Natural killer cell (primary cell): ENCODE data around the gene SCP2. TPM values are rescaled to one million over a fixed set of nuclear protein-coding genes. Genes with fewer than 3 reads are reported as not detected.

ENCODE experiments used
- ATAC-seq, 3 donors: fragments of 150-1000 bp in 2 of 3; fragments of 200-7000 bp in 1 of 3; cut with Tn5 transposase; 1 replicate in 1 of 3; 2 replicates in 2 of 3; pipeline ENCODE4 v1.10.0; 2021; ENCODE audit warnings: mild to moderate bottlenecking in 2 of 3, moderate library complexity in 2 of 3
- DNase-seq, 2 donors: peaks; one replicate each; pipeline versions ENCODE4 v3.0.0 to v3.0.0-alpha.2; 2013 to 2021; ENCODE audit warnings: mixed read lengths in 1 of 2
- H3K27ac ChIP-seq: one replicate; pipeline ENCODE4 v1.5.1; 2013; ENCODE audit warnings: mild to moderate bottlenecking, low read length
- H3K27me3 ChIP-seq: one replicate; pipeline ENCODE4 v1.6.1; 2013; ENCODE audit warnings: low read length; ENCODE audit not compliant: control insufficient read depth, insufficient read depth
- H3K36me3 ChIP-seq: one replicate; pipeline ENCODE4 v1.6.1; 2013; ENCODE audit warnings: low read length; ENCODE audit not compliant: control insufficient read depth, insufficient read depth
- H3K4me1 ChIP-seq: one replicate; pipeline ENCODE4 v1.6.1; 2013; ENCODE audit warnings: low read length; ENCODE audit not compliant: control insufficient read depth, insufficient read depth
- H3K4me3 ChIP-seq: one replicate; pipeline ENCODE4 v1.5.1; 2013; ENCODE audit warnings: low read length
- H3K9me3 ChIP-seq: one replicate; pipeline ENCODE4 v1.6.1; 2013; ENCODE audit warnings: low read length; ENCODE audit not compliant: control insufficient read depth, insufficient read depth
- H3K27ac Mint-ChIP-seq, 2 donors: one replicate each; pipeline ENCODE4 v1.8.0; 2022; ENCODE audit warnings: mild to moderate bottlenecking in 2 of 2, mixed read lengths in 2 of 2, moderate library complexity in 1 of 2
- H3K27me3 Mint-ChIP-seq, 2 donors: one replicate each; pipeline ENCODE4 v1.8.0; 2022; ENCODE audit warnings: low read depth in 2 of 2, mixed read lengths in 2 of 2
- H3K36me3 Mint-ChIP-seq: one replicate; pipeline ENCODE4 v1.8.0; 2022; ENCODE audit warnings: mixed read lengths
- H3K4me1 Mint-ChIP-seq, 2 donors: one replicate each; pipeline ENCODE4 v1.8.0; 2022; ENCODE audit warnings: mixed read lengths in 2 of 2
- H3K4me3 Mint-ChIP-seq: one replicate; pipeline ENCODE4 v1.8.0; 2022; ENCODE audit warnings: mild to moderate bottlenecking, moderate library complexity, mixed read lengths
- H3K9me3 Mint-ChIP-seq, 2 donors: one replicate each; pipeline ENCODE4 v1.8.0; 2022; ENCODE audit warnings: mixed read lengths in 2 of 2
- CTCF ChIP-seq: fragments of 200-600 bp; IDR thresholded peaks from one replicate; pipeline ENCODE4 v1.8.0; 2022; ENCODE audit warnings: antibody characterized with exemption
- WGBS: methylation state at CpG from one replicate; pipeline ENCODE4 v1.1.7; 2013; ENCODE audit warnings: missing lambda C conversion rate; ENCODE audit not compliant: insufficient coverage; 5-methylcytosine and 5-hydroxymethylcytosine counted together
- intact Hi-C: fragments of 100-400 bp; cut with micrococcal nuclease; formaldehyde crosslinking; loops from one replicate; pipeline ENCODE4 v1.14.2; 2022
- total RNA-seq, 4 donors: library from RNA; stranded (reverse); fragments of 120-200 nt in 1 of 4; gene quantifications; one replicate each; pipeline versions ENCODE4 v1.2.3 to v1.2.4, GENCODE V29; 2013 to 2022

SCP2 gene
- total RNA-seq, 3 donors from 2014 or later (not counting 1 experiment from before 2014, with no cell fraction given), result 90.0 to 118 (median 105) TPM

GRCh38 chr1:52913014-52913413 is 14.1 kb upstream of the SCP2 start:
- WGBS, result 95% methylated on average over 3 of the region's 3 CpGs
- H3K27ac Mint-ChIP-seq, result no peak overlapping the region

GRCh38 chr1:52913537-52913936 is 13.5 kb upstream of the SCP2 start:
- no peaks in the 10 kb centered on the region for H3K9me3 Mint-ChIP-seq
- no peaks in the 10 kb centered on the region for H3K36me3 Mint-ChIP-seq
- DNase-seq (no peak), ATAC-seq (no peak)
- H3K27me3 Mint-ChIP-seq, result no peaks in the 10 kb centered on the region
- H3K27me3 ChIP-seq, result no peaks in the 10 kb centered on the region
- H3K4me3 ChIP-seq, result no peak overlapping the region
- no peaks in the 10 kb centered on the region for H3K36me3 ChIP-seq
- WGBS, result 86% methylated on average over 7 of the region's 8 CpGs
- no peak overlapping the region for H3K4me3 Mint-ChIP-seq
- intact Hi-C loops, result no loop called here
- no peak overlapping the region for H3K27ac Mint-ChIP-seq
- H3K4me1 ChIP-seq, result no peaks in the 10 kb centered on the region
- no peaks in the 10 kb centered on the region for H3K9me3 ChIP-seq
- no peaks in the 10 kb centered on the region for H3K4me1 Mint-ChIP-seq
- no peak overlapping the region for H3K27ac ChIP-seq
- TF ChIP-seq CTCF, result no peak

More at GRCh38 chr1:52913014-52913413, 14.1 kb upstream of the SCP2 start:
- no peak overlapping the region for H3K4me3 Mint-ChIP-seq
- TF ChIP-seq CTCF, result no peak
- ATAC-seq (no peak), DNase-seq (no peak)
- H3K9me3 Mint-ChIP-seq, result no peaks in the 10 kb centered on the region
- H3K36me3 ChIP-seq, result no peaks in the 10 kb centered on the region
- no peaks in the 10 kb centered on the region for H3K9me3 ChIP-seq
- no peaks in the 10 kb centered on the region for H3K4me1 Mint-ChIP-seq
- no peaks in the 10 kb centered on the region for H3K36me3 Mint-ChIP-seq
- intact Hi-C loops, result no loop called here
- H3K27me3 ChIP-seq, result no peaks in the 10 kb centered on the region
- no peak overlapping the region for H3K4me3 ChIP-seq
- H3K4me1 ChIP-seq, result no peaks in the 10 kb centered on the region
- H3K27ac ChIP-seq, result no peak overlapping the region
- no peaks in the 10 kb centered on the region for H3K27me3 Mint-ChIP-seq

- DNase-seq (no peak), ATAC-seq (no peak)
- Histone ChIP-seq H3K36me3 (no peaks in the 10 kb centered on the region), H3K4me1 (no peaks in the 10 kb centered on the region), H3K27ac (no peak overlapping the region), H3K4me3 (no peak overlapping the region), H3K27me3 (no peaks in the 10 kb centered on the region), H3K9me3 (no peaks in the 10 kb centered on the region)
- H3K4me3 Mint-ChIP-seq, result no peak overlapping the region
- H3K36me3 Mint-ChIP-seq, result no peaks in the 10 kb centered on the region
- no peaks in the 10 kb centered on the region for H3K9me3 Mint-ChIP-seq
- no peak for TF ChIP-seq CTCF
- intact Hi-C loops, result no loop called here
- H3K27me3 Mint-ChIP-seq, result no peaks in the 10 kb centered on the region
- no peak overlapping the region for H3K27ac Mint-ChIP-seq
- WGBS, result 92% methylated on average over 5 of the region's 5 CpGs
- H3K4me1 Mint-ChIP-seq, result peaks cover 5 to 6% of the 10 kb centered on the region in 2 donors
Observed at GRCh38 chr1:52914463-52914862, 12.6 kb upstream of the SCP2 start.

DNA sequence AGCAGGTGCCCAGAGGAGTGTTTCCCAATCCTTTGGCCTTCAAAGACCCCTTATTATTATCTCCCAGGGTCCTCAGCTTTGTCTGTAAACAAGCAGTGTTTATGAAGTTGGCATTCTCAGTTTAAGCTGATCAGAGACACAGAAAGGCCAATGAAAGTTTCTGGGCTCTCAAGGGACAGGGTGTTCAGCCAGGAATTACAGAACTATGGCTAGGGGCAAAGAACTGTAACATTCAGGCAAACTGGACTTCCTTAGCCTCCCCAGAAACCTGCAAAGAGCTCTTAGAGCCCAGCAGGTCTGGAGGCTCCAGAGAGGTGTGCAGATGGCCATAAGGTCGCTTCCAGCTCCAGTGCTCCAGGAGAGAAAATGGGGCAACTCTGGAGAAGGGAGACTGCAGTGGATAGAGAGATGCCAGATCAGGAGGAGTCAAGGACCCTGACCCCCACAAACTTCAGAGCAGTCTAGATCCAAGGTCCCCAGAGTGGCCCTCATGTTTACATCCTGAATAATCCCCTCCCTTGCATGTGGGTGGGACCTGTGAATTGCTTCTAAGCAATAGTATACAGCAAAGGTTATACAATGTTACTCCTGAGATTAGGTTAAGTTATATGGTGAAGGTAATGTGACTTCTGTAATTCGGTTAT is 11.7 kb upstream of the SCP2 start:
- no peak overlapping the region for H3K27ac Mint-ChIP-seq
- Histone ChIP-seq H3K9me3 (no peaks in the 10 kb centered on the region), H3K27me3 (no peaks in the 10 kb centered on the region), H3K4me1 (peaks cover 3% of the 10 kb centered on the region), H3K4me3 (no peak overlapping the region), H3K27ac (no peak overlapping the region), H3K36me3 (no peaks in the 10 kb centered on the region)
- no peak overlapping the region for H3K4me3 Mint-ChIP-seq
- no peak for TF ChIP-seq CTCF
- no peaks in the 10 kb centered on the region for H3K9me3 Mint-ChIP-seq
- H3K4me1 Mint-ChIP-seq, result peaks cover 14 to 15% of the 10 kb centered on the region in 2 donors
- intact Hi-C loops, result no loop called here
- ATAC-seq, result no peak
- no peaks in the 10 kb centered on the region for H3K36me3 Mint-ChIP-seq
- no peak for DNase-seq
- H3K27me3 Mint-ChIP-seq, result peaks cover 0 to 3% of the 10 kb centered on the region in 2 donors
- WGBS, result 97% methylated on average over 2 of the region's 2 CpGs
